ENCODE results near the gene CD40LG.

- TF ChIP-seq CTCF (IDR thresholded peaks at IDR 0.05) (no peak), POLR2AphosphoS5 (IDR thresholded peaks at IDR 0.05) (no peak)
Observed at GRCh38 chrX:136692271-136692670, 44.3 kb downstream of the CD40LG start.
